ENCODE data around the gene ADAM22. TPM values are rescaled to one million over a fixed set of nuclear protein-coding genes. Genes with fewer than 3 reads are reported as not detected.

The ADAM22 gene
- total and polyA plus RNA-seq, 2 experiments from 2014 or later: 0.09 to 0.54 TPM

GRCh38 chr7:87933605-87933952 is 472 bp upstream of the ADAM22 start:
- Histone ChIP-seq H3K4me3 (peak overlapping the region; percentile 76), H2AFZ (peak overlapping the region; percentile 80), H3F3A (ENCODE audit: insufficient read depth) (no peaks in the 10 kb centered on the region), H3K9me2 (ENCODE audit: insufficient read depth) (no peaks in the 10 kb centered on the region), H3K27me3 (replicated peaks; ENCODE audit: insufficient read depth) (peaks cover 15% of the 10 kb centered on the region; the same call in 1 of the 2 replicates), H4K20me1 (ENCODE audit: insufficient read depth) (no peaks in the 10 kb centered on the region), H3K27ac (no peak overlapping the region), H3K79me2 (ENCODE audit: insufficient read depth) (no peaks in the 10 kb centered on the region), H3K36me3 (ENCODE audit: low read depth) (no peaks in the 10 kb centered on the region), H3K9ac (no peak overlapping the region), H3K4me1 (ENCODE audit: insufficient read depth) (no peaks in the 10 kb centered on the region), H3K9me3 (ENCODE audit: low read depth) (no peaks in the 10 kb centered on the region), H3K4me2 (ENCODE audit: unreplicated experiment) (peak overlapping the region; percentile 96)
- WGBS, 2 experiments (ENCODE audit: low coverage in 1 of 2, low lambda C conversion rate in 2 of 2, missing lambda C conversion rate in 2 of 2): 11 to 13% methylated on average over 9 of the region's 9 CpGs
- DNase-seq: no peak
- no peak for TF ChIP-seq EZH2phosphoT487 (IDR thresholded peaks at IDR 0.05; ENCODE audit: insufficient read depth, low read depth)
- TF ChIP-seq EZH2 (IDR thresholded peaks at IDR 0.05; ENCODE audit: insufficient read depth, poor library complexity, severe bottlenecking): no peak
- in situ Hi-C loops (cut with MboI): no loop called here

DNA sequence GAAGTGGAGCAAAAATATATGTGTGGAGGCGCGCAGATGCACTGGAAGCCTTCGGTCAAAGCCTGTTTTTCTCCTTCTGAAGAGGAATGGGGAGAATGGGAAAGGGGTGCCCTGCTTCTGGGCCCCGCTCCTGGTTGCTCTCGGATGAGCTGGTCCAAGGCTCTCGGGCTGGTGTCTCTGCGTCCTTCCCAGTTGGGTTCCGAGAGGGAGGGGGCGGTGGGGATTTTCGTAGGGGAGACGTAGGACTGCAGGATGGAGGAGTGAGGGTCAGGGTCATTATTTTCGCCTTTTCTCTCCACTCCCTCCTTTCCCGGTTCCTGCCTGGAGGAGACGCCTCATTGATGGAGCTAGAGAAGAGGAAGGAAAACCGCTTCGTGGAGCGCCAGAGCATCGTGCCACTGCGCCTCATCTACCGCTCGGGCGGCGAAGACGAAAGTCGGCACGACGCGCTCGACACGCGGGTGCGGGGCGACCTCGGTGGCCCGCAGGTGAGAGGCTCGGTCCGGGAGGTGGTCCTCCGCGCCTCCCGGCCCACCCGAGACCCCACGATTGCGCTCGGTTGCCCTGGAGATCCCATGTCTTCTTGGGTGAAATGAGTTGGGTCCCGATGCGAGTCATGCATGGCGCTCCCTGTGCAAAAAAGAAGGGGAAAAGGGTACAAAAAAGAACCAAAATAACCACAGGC is 790 bp downstream of the ADAM22 start:
- in situ Hi-C loops (cut with MboI): no loop called here
- Histone ChIP-seq H3K79me2 (ENCODE audit: insufficient read depth) (no peaks in the 10 kb centered on the region), H3K36me3 (ENCODE audit: low read depth) (no peaks in the 10 kb centered on the region), H4K20me1 (ENCODE audit: insufficient read depth) (no peaks in the 10 kb centered on the region), H2AFZ (peak overlapping the region; percentile 80), H3K4me2 (ENCODE audit: unreplicated experiment) (peak overlapping the region; percentile 96), H3K9ac (no peak overlapping the region), H3K4me1 (ENCODE audit: insufficient read depth) (no peaks in the 10 kb centered on the region), H3K27me3 (replicated peaks; ENCODE audit: insufficient read depth) (peaks cover 15% of the 10 kb centered on the region; the same call in 1 of the 2 replicates), H3K4me3 (peak overlapping the region; percentile 76), H3K27ac (no peak overlapping the region), H3K9me3 (ENCODE audit: low read depth) (no peaks in the 10 kb centered on the region), H3K9me2 (ENCODE audit: insufficient read depth) (no peaks in the 10 kb centered on the region), H3F3A (ENCODE audit: insufficient read depth) (no peaks in the 10 kb centered on the region)
- WGBS, 2 experiments (ENCODE audit: low coverage in 1 of 2, low lambda C conversion rate in 2 of 2, missing lambda C conversion rate in 2 of 2): 4% methylated on average over 44 to 47 of the region's 47 CpGs
- TF ChIP-seq EZH2phosphoT487 (IDR thresholded peaks at IDR 0.05; ENCODE audit: insufficient read depth, low read depth) (no peak), EZH2 (IDR thresholded peaks at IDR 0.05; ENCODE audit: insufficient read depth, poor library complexity, severe bottlenecking) (no peak)
- DNase-seq: peak; percentile 36

DNA sequence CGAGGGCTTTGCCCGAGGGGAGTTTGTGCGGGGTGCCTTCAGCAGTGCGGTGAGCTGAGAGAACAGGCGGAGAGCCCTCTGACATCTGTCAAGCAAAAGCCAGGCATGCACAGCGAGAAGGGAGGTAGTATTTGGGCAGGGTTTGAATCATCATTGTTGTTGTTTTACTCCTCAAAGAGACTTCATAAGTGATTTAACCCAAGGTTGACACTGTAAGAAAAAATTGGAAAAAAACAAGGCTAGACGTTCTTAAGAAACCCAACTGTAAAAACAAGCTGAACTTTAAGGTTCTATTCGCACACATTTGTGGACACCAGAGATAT is 1.3 kb downstream of the ADAM22 start:
- 17 to 22% methylated on average over 8 of the region's 8 CpGs for WGBS, 2 experiments (ENCODE audit: low coverage in 1 of 2, low lambda C conversion rate in 2 of 2, missing lambda C conversion rate in 2 of 2)
- Histone ChIP-seq H3K27ac (no peak overlapping the region), H3K36me3 (ENCODE audit: low read depth) (no peaks in the 10 kb centered on the region), H3K4me2 (ENCODE audit: unreplicated experiment) (peak overlapping the region; percentile 96), H3K9me2 (ENCODE audit: insufficient read depth) (no peaks in the 10 kb centered on the region), H4K20me1 (ENCODE audit: insufficient read depth) (no peaks in the 10 kb centered on the region), H3F3A (ENCODE audit: insufficient read depth) (no peaks in the 10 kb centered on the region), H3K4me1 (ENCODE audit: insufficient read depth) (no peaks in the 10 kb centered on the region), H2AFZ (peak overlapping the region; percentile 80), H3K79me2 (ENCODE audit: insufficient read depth) (no peaks in the 10 kb centered on the region), H3K9ac (no peak overlapping the region), H3K9me3 (ENCODE audit: low read depth) (no peaks in the 10 kb centered on the region), H3K4me3 (peak overlapping the region; percentile 76), H3K27me3 (replicated peaks; ENCODE audit: insufficient read depth) (peaks cover 15% of the 10 kb centered on the region; the same call in 1 of the 2 replicates)
- DNase-seq: no peak
- TF ChIP-seq EZH2phosphoT487 (IDR thresholded peaks at IDR 0.05; ENCODE audit: insufficient read depth, low read depth) (no peak), EZH2 (IDR thresholded peaks at IDR 0.05; ENCODE audit: insufficient read depth, poor library complexity, severe bottlenecking) (no peak)
- in situ Hi-C loops (cut with MboI): no loop called here

DNA sequence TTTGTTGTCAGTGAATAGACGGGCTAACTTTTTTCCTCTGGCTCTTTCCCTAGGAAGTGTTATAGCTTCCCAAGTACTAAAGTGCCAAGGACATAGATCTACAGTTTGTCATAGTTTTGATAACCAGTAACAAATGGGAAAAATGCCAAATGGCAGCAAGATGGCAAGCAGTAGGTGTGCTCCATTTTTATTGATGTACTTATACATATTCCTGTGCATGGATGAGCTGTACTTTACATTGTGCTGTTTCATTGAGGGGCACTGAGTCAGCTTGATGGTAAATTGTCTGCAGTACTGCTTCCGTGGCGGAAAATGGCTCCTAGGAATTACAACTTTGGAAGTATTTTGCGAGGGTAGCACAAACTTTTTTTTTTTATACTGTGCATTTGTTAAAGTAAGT is 7.1 kb downstream of the ADAM22 start:
- Histone ChIP-seq H3F3A (ENCODE audit: insufficient read depth) (no peaks in the 10 kb centered on the region), H3K27ac (no peak overlapping the region), H3K36me3 (ENCODE audit: low read depth) (no peaks in the 10 kb centered on the region), H3K9ac (no peak overlapping the region), H3K9me3 (ENCODE audit: low read depth) (no peaks in the 10 kb centered on the region), H3K27me3 (replicated peaks; ENCODE audit: insufficient read depth) (peaks cover 4% of the 10 kb centered on the region; the same call in 1 of the 2 replicates), H2AFZ (no peak overlapping the region), H3K4me3 (no peak overlapping the region), H3K9me2 (ENCODE audit: insufficient read depth) (no peaks in the 10 kb centered on the region), H4K20me1 (ENCODE audit: insufficient read depth) (no peaks in the 10 kb centered on the region), H3K79me2 (ENCODE audit: insufficient read depth) (no peaks in the 10 kb centered on the region), H3K4me2 (ENCODE audit: unreplicated experiment) (no peak overlapping the region), H3K4me1 (ENCODE audit: insufficient read depth) (no peaks in the 10 kb centered on the region)
- in situ Hi-C loops (cut with MboI): no loop called here
- WGBS, 2 experiments (ENCODE audit: low coverage in 1 of 2, low lambda C conversion rate in 2 of 2, missing lambda C conversion rate in 2 of 2): 77% methylated on average over 4 of the region's 4 CpGs
- no peak for DNase-seq
- TF ChIP-seq EZH2phosphoT487 (IDR thresholded peaks at IDR 0.05; ENCODE audit: insufficient read depth, low read depth) (no peak), EZH2 (IDR thresholded peaks at IDR 0.05; ENCODE audit: insufficient read depth, poor library complexity, severe bottlenecking) (no peak)

Data from GM23248 (cell line).